Bronchus fibroblast of lung (primary cell): Measurements from ENCODE around the gene INTS6. TPM values are rescaled to one million over a fixed set of nuclear protein-coding genes. Genes with fewer than 3 reads are reported as not detected.

Experiments
- total RNA-seq: library from RNA; depleted of rRNA; stranded (reverse); fragments of >200 nt; gene quantifications from 2 replicates; pipeline ENCODE4 v1.2.3, GENCODE V29; 2015

INTS6 gene, protein sequence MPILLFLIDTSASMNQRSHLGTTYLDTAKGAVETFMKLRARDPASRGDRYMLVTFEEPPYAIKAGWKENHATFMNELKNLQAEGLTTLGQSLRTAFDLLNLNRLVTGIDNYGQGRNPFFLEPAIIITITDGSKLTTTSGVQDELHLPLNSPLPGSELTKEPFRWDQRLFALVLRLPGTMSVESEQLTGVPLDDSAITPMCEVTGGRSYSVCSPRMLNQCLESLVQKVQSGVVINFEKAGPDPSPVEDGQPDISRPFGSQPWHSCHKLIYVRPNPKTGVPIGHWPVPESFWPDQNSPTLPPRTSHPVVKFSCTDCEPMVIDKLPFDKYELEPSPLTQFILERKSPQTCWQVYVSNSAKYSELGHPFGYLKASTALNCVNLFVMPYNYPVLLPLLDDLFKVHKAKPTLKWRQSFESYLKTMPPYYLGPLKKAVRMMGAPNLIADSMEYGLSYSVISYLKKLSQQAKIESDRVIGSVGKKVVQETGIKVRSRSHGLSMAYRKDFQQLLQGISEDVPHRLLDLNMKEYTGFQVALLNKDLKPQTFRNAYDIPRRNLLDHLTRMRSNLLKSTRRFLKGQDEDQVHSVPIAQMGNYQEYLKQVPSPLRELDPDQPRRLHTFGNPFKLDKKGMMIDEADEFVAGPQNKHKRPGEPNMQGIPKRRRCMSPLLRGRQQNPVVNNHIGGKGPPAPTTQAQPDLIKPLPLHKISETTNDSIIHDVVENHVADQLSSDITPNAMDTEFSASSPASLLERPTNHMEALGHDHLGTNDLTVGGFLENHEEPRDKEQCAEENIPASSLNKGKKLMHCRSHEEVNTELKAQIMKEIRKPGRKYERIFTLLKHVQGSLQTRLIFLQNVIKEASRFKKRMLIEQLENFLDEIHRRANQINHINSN
- total RNA-seq, result 19.3 and 20.3 TPM in 2 replicates

DNA sequence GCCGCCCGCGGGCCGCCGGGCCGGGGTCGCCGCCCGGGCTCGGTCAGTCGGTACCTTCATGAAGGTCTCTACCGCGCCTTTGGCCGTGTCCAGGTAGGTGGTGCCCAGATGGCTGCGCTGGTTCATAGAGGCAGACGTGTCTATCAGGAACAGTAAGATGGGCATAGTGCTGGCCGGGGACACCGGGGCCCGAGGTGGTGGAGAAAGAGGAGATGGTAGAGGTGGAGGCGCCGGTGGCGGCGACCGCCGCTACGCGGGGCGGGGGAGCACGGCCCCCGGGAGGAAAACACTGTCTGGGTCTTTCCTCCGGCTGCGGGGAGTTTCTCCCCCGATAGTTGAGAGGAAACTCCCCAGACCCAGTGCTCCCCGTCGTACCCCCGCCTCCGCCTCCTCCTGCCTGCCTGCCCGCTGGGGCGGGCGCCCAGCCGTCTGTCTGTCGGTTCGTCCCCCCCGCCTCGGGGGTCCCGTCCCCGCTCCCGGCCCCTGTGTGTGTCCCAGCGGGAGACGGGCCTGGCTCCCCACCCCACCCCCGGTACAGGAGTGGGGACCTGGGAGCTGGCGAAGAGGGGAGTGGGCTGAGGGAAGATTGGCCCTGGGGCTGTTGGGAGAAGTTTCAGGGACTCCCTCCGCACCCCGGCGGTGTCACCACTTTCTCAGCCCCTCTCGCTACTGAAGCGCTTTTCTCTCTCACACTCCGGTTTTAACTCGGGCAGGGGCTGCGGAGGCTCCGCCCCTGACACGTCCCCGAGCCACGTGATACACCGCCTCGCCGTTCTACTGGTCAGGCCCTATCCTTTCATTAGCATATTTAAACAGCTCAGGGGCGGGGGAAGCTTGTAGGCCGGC lies at the start of gene INTS6:
TSS of gene INTS6 (minus strand) at position 676 of the 846 bp plus-strand sequence. CDS start at position 165, 511 bp downstream.

DNA sequence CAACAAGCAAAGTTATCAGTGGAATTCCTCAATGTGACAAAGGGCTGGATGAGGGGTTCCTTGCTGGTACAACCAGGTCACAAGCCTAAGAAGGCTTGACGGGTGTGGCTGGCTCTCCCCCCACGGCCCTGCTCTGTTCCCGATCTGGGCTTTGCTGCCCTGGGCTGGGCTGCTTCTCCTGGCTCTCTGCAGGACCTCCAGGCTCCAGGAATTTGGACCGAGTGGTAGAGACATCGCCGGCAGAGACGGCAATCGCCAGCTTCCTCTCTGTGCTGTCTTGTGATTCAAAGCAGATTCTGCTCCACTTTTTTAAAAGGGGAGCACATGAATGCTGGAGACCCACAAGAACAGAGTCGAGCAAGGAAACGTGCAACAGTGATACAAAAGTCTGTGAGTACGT lies 113.5 kb downstream of the INTS6 start, which contains the start of gene SERPINE3:
TSS of gene SERPINE3 (plus strand) at position 338 of the 400 bp plus-strand sequence. CDS start 1,401 bp downstream, outside the sequence.

Other genes with a start within 250 kb of the INTS6 start
- 0.15 and 0.34 TPM in 2 replicates for gene FAM124A, start 230.6 kb downstream of the INTS6 start, total RNA-seq
- gene SERPINE3, start 113.3 kb downstream of the INTS6 start, total RNA-seq, result not detected in 2 replicates
- gene WDFY2, start 131.4 kb upstream of the INTS6 start, total RNA-seq, result 4.4 and 5.5 TPM in 2 replicates